IMR-90 (cell line): ENCODE results near the gene FSTL3. TPM values are rescaled to one million over a fixed set of nuclear protein-coding genes. Genes with fewer than 3 reads are reported as not detected.
A peak's percentile ranks its signal among the peaks of the same experiment; 100 is the strongest.

ENCODE experiments used
- ATAC-seq: fragments of 200-7000 bp; cut with Tn5 transposase; 2 replicates; pipeline ENCODE4 v1.9.1; 2020; ENCODE audit warnings: low read depth, mild to moderate bottlenecking, moderate library complexity
- BruUV-seq: library from RNA; stranded (reverse); fragments of 400-500 nt; replicated peaks from 2 replicates; lab custom pipeline; 2021; lab: Mats Ljungman, UMichigan
- CTCF ChIA-PET: fragments of 300-600 bp; formaldehyde crosslinking; extraction: SDS; loops from one replicate; lab custom pipeline; 2021; ENCODE audit warnings: antibody characterized with exemption; lab: Yijun Ruan, JAX
- POLR2A ChIA-PET: fragments of 300-600 bp; sonication (Branson Sonifier 250); formaldehyde crosslinking; loops from one replicate; lab custom pipeline; 2022; ENCODE audit warnings: antibody characterized with exemption; ENCODE audit not compliant: unreplicated experiment; lab: Charles Lee
- DNase-seq: peaks from one replicate; pipeline ENCODE4 v3.0.0; 2013
- H2AFZ ChIP-seq: replicated peaks from 2 replicates; pipeline ENCODE3; 2013; ENCODE audit warnings: low read length, mild to moderate bottlenecking; ENCODE audit not compliant: poor library complexity
- H2AK5ac ChIP-seq: 2 replicates; pipeline ENCODE4 v1.6.1; 2013; ENCODE audit warnings: low read depth, low read length, inconsistent platforms
- H2AK9ac ChIP-seq: replicated peaks from 2 replicates; pipeline ENCODE3; 2013; ENCODE audit warnings: mild to moderate bottlenecking, low read depth, low read length, moderate library complexity; ENCODE audit not compliant: poor library complexity
- H2BK120ac ChIP-seq: 2 replicates; pipeline ENCODE4 v1.6.1; 2013; ENCODE audit warnings: low read depth, low read length, inconsistent platforms
- H2BK15ac ChIP-seq: 3 replicates; pipeline ENCODE4 v1.6.1; 2013; ENCODE audit warnings: low read depth, low read length, inconsistent platforms
- H2BK20ac ChIP-seq: 2 replicates; pipeline ENCODE4 v1.6.1; 2013; ENCODE audit warnings: low read depth, mild to moderate bottlenecking, inconsistent platforms, low read length, moderate library complexity
- H2BK5ac ChIP-seq: 2 replicates; pipeline ENCODE4 v1.6.1; 2013; ENCODE audit warnings: mild to moderate bottlenecking, low read depth, low read length, inconsistent platforms; ENCODE audit not compliant: poor library complexity, severe bottlenecking
- H3K14ac ChIP-seq: replicated peaks from 2 replicates; pipeline ENCODE4 v1.6.1; 2013; ENCODE audit warnings: low read depth, low read length, inconsistent platforms
- H3K18ac ChIP-seq: 2 replicates; pipeline ENCODE4 v1.6.1; 2013; ENCODE audit warnings: low read depth, low read length, control low read depth
- H3K23ac ChIP-seq: 2 replicates; pipeline ENCODE4 v1.6.1; 2013; ENCODE audit warnings: low read depth, low read length, inconsistent platforms
- H3K27ac ChIP-seq: 2 replicates; pipeline ENCODE4 v1.5.1; 2013; ENCODE audit warnings: mild to moderate bottlenecking, control low read depth, low read length; ENCODE audit not compliant: insufficient read depth
- H3K27me3 ChIP-seq: 2 replicates; pipeline ENCODE4 v1.6.1; 2013; ENCODE audit warnings: low read length; ENCODE audit not compliant: control insufficient read depth, insufficient read depth
- H3K36me3 ChIP-seq: 2 replicates; pipeline ENCODE4 v1.6.1; 2013; ENCODE audit warnings: low read length, mixed read lengths; ENCODE audit not compliant: control insufficient read depth, insufficient read depth
- H3K4ac ChIP-seq: 2 replicates; pipeline ENCODE4 v1.6.1; 2013; ENCODE audit warnings: low read depth, low read length, inconsistent platforms
- H3K4me1 ChIP-seq: 2 replicates; pipeline ENCODE4 v1.6.1; 2013; ENCODE audit warnings: low read length, mixed read lengths; ENCODE audit not compliant: control insufficient read depth, insufficient read depth
- H3K4me2 ChIP-seq: 2 replicates; pipeline ENCODE4 v1.6.1; 2013; ENCODE audit warnings: low read depth, mild to moderate bottlenecking, control low read depth, low read length, moderate library complexity
- H3K4me3 ChIP-seq: 2 replicates; pipeline ENCODE4 v1.5.1; 2013; ENCODE audit warnings: low read depth, mild to moderate bottlenecking, control low read depth, low read length, moderate library complexity; ENCODE audit not compliant: insufficient read depth
- H3K56ac ChIP-seq: 2 replicates; pipeline ENCODE4 v1.6.1; 2013; ENCODE audit warnings: low read length, inconsistent platforms; ENCODE audit not compliant: insufficient read depth; ENCODE audit errors: extremely low read depth
- H3K79me1 ChIP-seq, 2 experiments: 2 replicates each; pipeline ENCODE4 v1.6.1; 2013; ENCODE audit warnings: low read length in 2 of 2, inconsistent platforms in 1 of 2, low read depth in 1 of 2
- H3K9ac ChIP-seq: 2 replicates; pipeline ENCODE4 v1.6.1; 2013; ENCODE audit warnings: low read depth, low read length, control low read depth
- H3K9me1 ChIP-seq: 2 replicates; pipeline ENCODE4 v1.6.1; 2013; ENCODE audit warnings: low read length, inconsistent platforms; ENCODE audit not compliant: insufficient read depth
- H3K9me3 ChIP-seq: 2 replicates; pipeline ENCODE4 v1.6.1; 2013; ENCODE audit warnings: low read length; ENCODE audit not compliant: control insufficient read depth, insufficient read depth
- H4K20me1 ChIP-seq: 2 replicates; pipeline ENCODE4 v1.6.1; 2013; ENCODE audit warnings: low read length, inconsistent platforms; ENCODE audit not compliant: insufficient read depth
- H4K5ac ChIP-seq: 2 replicates; pipeline ENCODE4 v1.6.1; 2013; ENCODE audit warnings: mild to moderate bottlenecking, low read depth, low read length, control low read depth
- H4K8ac ChIP-seq, 2 experiments: 2 replicates each; pipeline ENCODE4 v1.6.1; 2013; ENCODE audit warnings: low read depth in 2 of 2, low read length in 2 of 2, control low read depth in 1 of 2, inconsistent platforms in 1 of 2
- H4K91ac ChIP-seq: 2 replicates; pipeline ENCODE4 v1.6.1; 2013; ENCODE audit warnings: low read depth, low read length, inconsistent platforms; ENCODE audit not compliant: insufficient read depth
- CHD1 ChIP-seq: IDR thresholded peaks from 2 replicates; pipeline ENCODE4 v1.6.1; 2012; ENCODE audit warnings: low read depth, low read length, improper control_type of control experiment
- FOS ChIP-seq: fragments of 150-350 bp; IDR thresholded peaks from 2 replicates; pipeline ENCODE4 v1.6.1; 2016; ENCODE audit warnings: low read depth, low read length
- MAZ ChIP-seq: IDR thresholded peaks from 2 replicates; pipeline ENCODE4 v1.6.1; 2012; ENCODE audit warnings: low read depth, mild to moderate bottlenecking, low read length, improper control_type of control experiment, moderate library complexity, borderline replicate concordance
- RCOR1 ChIP-seq: IDR thresholded peaks from 2 replicates; pipeline ENCODE4 v1.6.1; 2012; ENCODE audit warnings: mild to moderate bottlenecking, low read length, improper control_type of control experiment; ENCODE audit not compliant: insufficient replicate concordance
- SMC3 ChIP-seq: fragments of 150-350 bp; IDR thresholded peaks from 2 replicates; pipeline ENCODE4 v1.6.1; 2016; ENCODE audit warnings: low read depth, mild to moderate bottlenecking, antibody characterized with exemption, low read length, moderate library complexity
- WGBS, 2 experiments: methylation state at CpG; one replicate each; pipeline versions ENCODE4 v1.1.5 to v1.1.7; 2013; ENCODE audit warnings: missing lambda C conversion rate in 2 of 2; ENCODE audit not compliant: insufficient read length in 1 of 2; ENCODE audit errors: extremely low coverage in 2 of 2; 5-methylcytosine and 5-hydroxymethylcytosine counted together
- dilution Hi-C: fragments of 300-500 bp; cut with HindIII; formaldehyde crosslinking; loops from one replicate; pipeline ENCODE4 v1.14.3; 2018; ENCODE audit warnings: low sequenced_read_pairs; ENCODE audit not compliant: unreplicated experiment
- in situ Hi-C: fragments of 300-500 bp; cut with MboI; formaldehyde crosslinking; loops from 3 replicates; pipeline ENCODE4 v1.14.3; 2019; ENCODE audit warnings: low sequenced_read_pairs, inconsistent platforms, mixed read lengths
- intact Hi-C: fragments of 100-400 bp; cut with micrococcal nuclease; formaldehyde crosslinking; loops from 2 replicates; pipeline ENCODE4 v1.10.0; 2022
- polyA plus RNA-seq, 3 experiments: library from polyadenylated mRNA; depleted of rRNA; stranded (reverse); fragments of >200 nt; gene quantifications; 2 replicates each; pipeline ENCODE4 v1.2.3, GENCODE V29; 2012; ENCODE audit warnings: low replicate concordance in 1 of 3
- total RNA-seq: library from RNA; depleted of rRNA; stranded (reverse); fragments of >200 nt; gene quantifications from 2 replicates; pipeline ENCODE4 v1.2.3, GENCODE V29; 2012

The FSTL3 gene
- total and polyA plus RNA-seq, 2 of the 4 experiments (the other 2 are of a cell fraction), result 32.3 to 76.9 TPM

DNA sequence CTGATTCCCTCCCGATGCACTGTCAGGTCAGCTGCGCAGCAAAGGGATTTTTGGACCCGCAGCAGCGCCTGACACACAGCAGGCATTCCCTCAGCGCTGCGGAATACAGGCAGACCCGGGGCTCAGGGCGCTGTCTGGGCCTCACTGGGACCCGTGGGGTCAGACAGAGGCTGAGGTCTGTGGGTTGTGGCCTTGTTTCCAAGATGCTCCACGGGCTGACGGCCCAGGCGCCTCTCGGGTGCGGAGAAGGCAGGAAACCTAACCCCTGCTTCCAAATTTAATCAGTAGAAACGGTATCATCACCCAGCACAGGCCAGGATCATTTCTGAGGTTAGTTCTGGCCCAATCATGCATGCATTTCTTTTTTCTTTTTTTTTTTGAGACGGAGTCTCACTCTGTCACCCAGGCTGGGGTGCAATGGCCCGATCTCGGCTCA, 12.5 kb upstream of the FSTL3 start:
- peak overlapping the region; percentile 82 to 97 for H4K8ac ChIP-seq
- peak overlapping the region; percentile 80 for H3K9ac ChIP-seq
- peak overlapping the region; percentile 83 for H3K14ac ChIP-seq
- H3K4ac ChIP-seq, result peak overlapping the region; percentile 91
- WGBS, 2 experiments, result 79% methylated on average over 10 of the region's 18 CpGs; no CpG with 5 or more reads in 1 of the 2 experiments
- H2BK120ac ChIP-seq, result peak overlapping the region; percentile 52; the same call in 1 of the 2 replicates
- dilution Hi-C loops (no loop called here), in situ Hi-C loops (no loop called here), intact Hi-C loops (loop anchor here (2.0 to 10.0 kb wide), 5 partner anchors 31 to 257 kb away; partner anchors contain the start of genes POLRMT and R3HDM4)
- ATAC-seq (no peak), DNase-seq (no peak)
- peaks cover 2% of the 10 kb centered on the region; the same call in 1 of the 2 replicates for H3K36me3 ChIP-seq
- CTCF ChIA-PET, result interaction anchor here (1.0 kb wide), 1 partner anchor 9 kb away, joined by 4 read pairs; no protein-coding TSS in a partner anchor
- BruUV-seq, result no TSS peak
- H4K91ac ChIP-seq, result peak overlapping the region; percentile 70
- H2AFZ ChIP-seq, result peak overlapping the region; percentile 96
- H3K27me3 ChIP-seq, result no peaks in the 10 kb centered on the region
- H2AK9ac ChIP-seq, result peak overlapping the region; percentile 76
- no peaks in the 10 kb centered on the region for H3K9me3 ChIP-seq
- POLR2A ChIA-PET, result no interaction called here
- H3K18ac ChIP-seq, result peak overlapping the region; percentile 82
- no peak overlapping the region for H2BK15ac ChIP-seq
- no peak overlapping the region for H3K56ac ChIP-seq
- H3K9me1 ChIP-seq, result no peaks in the 10 kb centered on the region
- peaks cover 14% of the 10 kb centered on the region for H3K4me1 ChIP-seq
- H3K4me3 ChIP-seq, result peak overlapping the region; percentile 63
- H2BK5ac ChIP-seq, result peak overlapping the region; percentile 85
- peak overlapping the region; percentile 91 for H3K4me2 ChIP-seq
- no peak for TF ChIP-seq MAZ
- TF ChIP-seq FOS, result no peak
- TF ChIP-seq RCOR1, result no peak
- no peak for TF ChIP-seq CHD1
- TF ChIP-seq SMC3, result no peak
- peak overlapping the region; percentile 88 for H2AK5ac ChIP-seq
- peaks cover 0 to 32% of the 10 kb centered on the region in 2 experiments; a peak in 2 of 4 replicates for H3K79me1 ChIP-seq
- H3K27ac ChIP-seq, result peak overlapping the region; percentile 93
- peaks cover 36% of the 10 kb centered on the region for H4K20me1 ChIP-seq
- no peak overlapping the region for H2BK20ac ChIP-seq
- H4K5ac ChIP-seq, result peak overlapping the region; percentile 98
- H3K23ac ChIP-seq, result peak overlapping the region; percentile 18; the same call in 1 of the 2 replicates
